WTC11 (cell line): ENCODE data around the gene USH1G. TPM values are rescaled to one million over a fixed set of nuclear protein-coding genes. Genes with fewer than 3 reads are reported as not detected.
A peak's percentile ranks its signal among the peaks of the same experiment; 100 is the strongest.

ENCODE experiments used
- ATAC-seq: fragments of 200-7000 bp; cut with Tn5 transposase; 2 replicates; pipeline ENCODE4 v1.10.0; 2021; ENCODE audit warnings: mild to moderate bottlenecking, moderate library complexity
- CTCF ChIA-PET: fragments of 300-600 bp; sonication (Branson Sonifier 250); formaldehyde crosslinking; loops from one replicate; lab custom pipeline; 2021; ENCODE audit warnings: antibody characterized with exemption; lab: Charles Lee
- POLR2A ChIA-PET: fragments of 350-600 bp; sonication (Branson Sonifier 250); formaldehyde crosslinking; loops from one replicate; lab custom pipeline; 2021; ENCODE audit warnings: antibody characterized with exemption; lab: Charles Lee
- DNase-seq: peaks from one replicate; pipeline ENCODE4 v3.0.0; 2021; ENCODE audit warnings: low spot score
- H3K27ac Mint-ChIP-seq: 2 replicates; pipeline ENCODE4 v1.8.0; 2021; ENCODE audit warnings: mixed read lengths
- H3K27me3 Mint-ChIP-seq: 2 replicates; pipeline ENCODE4 v1.8.0; 2021; ENCODE audit warnings: low read depth, mild to moderate bottlenecking, moderate library complexity, mixed read lengths
- H3K36me3 Mint-ChIP-seq: 2 replicates; pipeline ENCODE4 v1.8.0; 2021; ENCODE audit warnings: mixed read lengths
- H3K4me1 Mint-ChIP-seq: 2 replicates; pipeline ENCODE4 v1.8.0; 2022; ENCODE audit warnings: mixed read lengths
- H3K4me3 Mint-ChIP-seq: 2 replicates; pipeline ENCODE4 v1.8.0; 2021; ENCODE audit warnings: mild to moderate bottlenecking, moderate library complexity, mixed read lengths
- H3K9me3 Mint-ChIP-seq: 2 replicates; pipeline ENCODE4 v1.8.0; 2021; ENCODE audit warnings: mixed read lengths
- ATF6 ChIP-seq: sonication (generic); formaldehyde crosslinking; IDR thresholded peaks from 2 replicates; pipeline ENCODE4 v1.8.1; 2023; ENCODE audit warnings: mild to moderate bottlenecking, missing genetic modification reagents
- CREB1 ChIP-seq: sonication (generic); formaldehyde crosslinking; IDR thresholded peaks from 2 replicates; pipeline ENCODE4 v1.8.0; 2023; ENCODE audit warnings: mild to moderate bottlenecking, missing genetic modification reagents
- CREM ChIP-seq: sonication (generic); formaldehyde crosslinking; IDR thresholded peaks from 2 replicates; pipeline ENCODE4 v1.8.1; 2022; ENCODE audit warnings: mild to moderate bottlenecking, missing genetic modification reagents, moderate library complexity
- E2F5 ChIP-seq: sonication (generic); formaldehyde crosslinking; IDR thresholded peaks from 2 replicates; pipeline ENCODE4 v1.8.1; 2022; ENCODE audit warnings: mild to moderate bottlenecking, moderate library complexity, missing genetic modification reagents
- EMX1 ChIP-seq: fragments of 250-450 bp; sonication (Bioruptor Pico); IDR thresholded peaks from 2 replicates; pipeline ENCODE4 v1.8.0; 2021; ENCODE audit warnings: mild to moderate bottlenecking
- FOXJ3 ChIP-seq: sonication (generic); formaldehyde crosslinking; IDR thresholded peaks from 2 replicates; pipeline ENCODE4 v1.9.0; 2021; ENCODE audit warnings: missing genetic modification reagents, mild to moderate bottlenecking, borderline replicate concordance
- GABPB1 ChIP-seq: sonication (generic); formaldehyde crosslinking; IDR thresholded peaks from 2 replicates; pipeline ENCODE4 v1.8.1; 2023; ENCODE audit warnings: mild to moderate bottlenecking, missing genetic modification reagents
- KAT7 ChIP-seq: sonication (generic); formaldehyde crosslinking; IDR thresholded peaks from 2 replicates; pipeline ENCODE4 v1.8.1; 2023; ENCODE audit warnings: missing genetic modification reagents, mild to moderate bottlenecking, borderline replicate concordance
- MLX ChIP-seq: sonication (generic); formaldehyde crosslinking; IDR thresholded peaks from 2 replicates; pipeline ENCODE4 v1.8.1; 2023; ENCODE audit warnings: mild to moderate bottlenecking, missing genetic modification reagents, moderate library complexity
- MYBL2 ChIP-seq: sonication (generic); formaldehyde crosslinking; IDR thresholded peaks from 2 replicates; pipeline ENCODE4 v1.8.1; 2023; ENCODE audit warnings: mild to moderate bottlenecking, moderate library complexity, missing genetic modification reagents
- NR2C2 ChIP-seq: sonication (generic); formaldehyde crosslinking; IDR thresholded peaks from 2 replicates; pipeline ENCODE4 v1.8.0; 2022; ENCODE audit warnings: mild to moderate bottlenecking, missing genetic modification reagents
- TEAD4 ChIP-seq: sonication (generic); formaldehyde crosslinking; IDR thresholded peaks from 2 replicates; pipeline ENCODE4 v1.8.0; 2022; ENCODE audit warnings: mild to moderate bottlenecking, missing genetic modification reagents
- TP53 ChIP-seq: sonication (generic); formaldehyde crosslinking; IDR thresholded peaks from 2 replicates; pipeline ENCODE4 v1.8.1; 2023; ENCODE audit warnings: mild to moderate bottlenecking, missing genetic modification reagents
- ZNF263 ChIP-seq: sonication (generic); formaldehyde crosslinking; IDR thresholded peaks from 2 replicates; pipeline ENCODE4 v1.8.1; 2022; ENCODE audit warnings: low read depth, mild to moderate bottlenecking, moderate library complexity, missing genetic modification reagents
- ZNF281 ChIP-seq: sonication (generic); formaldehyde crosslinking; IDR thresholded peaks from 2 replicates; pipeline ENCODE4 v1.8.0; 2023; ENCODE audit warnings: mild to moderate bottlenecking, missing genetic modification reagents
- ZNF423 ChIP-seq: fragments of 250-450 bp; sonication (Bioruptor Pico); IDR thresholded peaks from 2 replicates; pipeline ENCODE4 v2.1.2; 2022; ENCODE audit warnings: mild to moderate bottlenecking, moderate library complexity
- total RNA-seq: library from RNA; stranded (reverse); gene quantifications from 3 replicates; pipeline ENCODE4 v1.2.3, GENCODE V29; 2021
- TF ChIP-seq, protein P1 (sequence below): sonication (generic); formaldehyde crosslinking; IDR thresholded peaks from 2 replicates; pipeline ENCODE4 v1.8.1; 2023; ENCODE audit warnings: mild to moderate bottlenecking, missing genetic modification reagents, moderate library complexity
- TF ChIP-seq, protein P2 (sequence below): sonication (generic); formaldehyde crosslinking; IDR thresholded peaks from 2 replicates; pipeline ENCODE4 v1.8.0; 2022; ENCODE audit warnings: mild to moderate bottlenecking, missing genetic modification reagents
- TF ChIP-seq, protein P3 (sequence below): sonication (generic); formaldehyde crosslinking; IDR thresholded peaks from 2 replicates; pipeline ENCODE4 v1.8.1; 2023; ENCODE audit warnings: mild to moderate bottlenecking, missing genetic modification reagents

USH1G gene
- total RNA-seq, 1 experiment from 2014 or later = 1.9 TPM

DNA sequence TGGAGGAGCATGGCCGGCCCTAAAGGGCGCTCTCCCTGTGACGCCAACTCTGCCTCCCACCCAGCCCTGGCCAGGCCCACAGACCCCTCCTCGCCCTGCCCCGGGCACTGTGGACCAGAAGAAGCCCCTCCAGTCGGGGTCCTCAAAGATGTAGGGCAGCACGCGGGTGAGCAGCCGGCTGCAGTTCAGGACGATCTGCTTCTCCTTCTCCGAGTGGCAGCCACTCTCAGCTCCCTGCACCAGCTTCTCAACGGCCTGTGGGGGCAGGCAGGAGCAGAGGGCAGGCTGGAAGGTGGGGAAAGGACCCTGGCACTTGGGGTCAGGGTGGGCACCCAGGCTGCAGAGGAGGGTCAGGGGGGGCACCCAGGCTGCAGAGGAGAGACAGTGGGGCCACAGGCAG, 40.6 kb upstream of the USH1G start:
- no peak for DNase-seq
- H3K9me3 Mint-ChIP-seq = no peaks in the 10 kb centered on the region
- POLR2A ChIA-PET = no interaction called here
- peaks cover 13% of the 10 kb centered on the region for H3K27me3 Mint-ChIP-seq
- peaks cover 13% of the 10 kb centered on the region for H3K4me1 Mint-ChIP-seq
- TF ChIP-seq FOXJ3 (CRISPR knock-in tag) (no peak), ZNF281 (CRISPR knock-in tag) (no peak), EMX1 (CRISPR knock-in tag) (no peak), ZNF263 (CRISPR knock-in tag) (no peak), ZNF423 (no peak), TEAD4 (no peak), CREM (CRISPR knock-in tag) (no peak), ATF6 (CRISPR knock-in tag) (no peak), MYBL2 (CRISPR knock-in tag) (no peak)
- TF ChIP-seq, protein P1, sequence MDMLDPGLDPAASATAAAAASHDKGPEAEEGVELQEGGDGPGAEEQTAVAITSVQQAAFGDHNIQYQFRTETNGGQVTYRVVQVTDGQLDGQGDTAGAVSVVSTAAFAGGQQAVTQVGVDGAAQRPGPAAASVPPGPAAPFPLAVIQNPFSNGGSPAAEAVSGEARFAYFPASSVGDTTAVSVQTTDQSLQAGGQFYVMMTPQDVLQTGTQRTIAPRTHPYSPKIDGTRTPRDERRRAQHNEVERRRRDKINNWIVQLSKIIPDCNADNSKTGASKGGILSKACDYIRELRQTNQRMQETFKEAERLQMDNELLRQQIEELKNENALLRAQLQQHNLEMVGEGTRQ (CRISPR knock-in tag) = no peak
- TF ChIP-seq, protein P2, sequence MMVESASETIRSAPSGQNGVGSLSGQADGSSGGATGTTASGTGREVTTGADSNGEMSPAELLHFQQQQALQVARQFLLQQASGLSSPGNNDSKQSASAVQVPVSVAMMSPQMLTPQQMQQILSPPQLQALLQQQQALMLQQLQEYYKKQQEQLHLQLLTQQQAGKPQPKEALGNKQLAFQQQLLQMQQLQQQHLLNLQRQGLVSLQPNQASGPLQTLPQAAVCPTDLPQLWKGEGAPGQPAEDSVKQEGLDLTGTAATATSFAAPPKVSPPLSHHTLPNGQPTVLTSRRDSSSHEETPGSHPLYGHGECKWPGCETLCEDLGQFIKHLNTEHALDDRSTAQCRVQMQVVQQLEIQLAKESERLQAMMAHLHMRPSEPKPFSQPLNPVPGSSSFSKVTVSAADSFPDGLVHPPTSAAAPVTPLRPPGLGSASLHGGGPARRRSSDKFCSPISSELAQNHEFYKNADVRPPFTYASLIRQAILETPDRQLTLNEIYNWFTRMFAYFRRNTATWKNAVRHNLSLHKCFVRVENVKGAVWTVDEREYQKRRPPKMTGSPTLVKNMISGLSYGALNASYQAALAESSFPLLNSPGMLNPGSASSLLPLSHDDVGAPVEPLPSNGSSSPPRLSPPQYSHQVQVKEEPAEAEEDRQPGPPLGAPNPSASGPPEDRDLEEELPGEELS = no peak
- TF ChIP-seq, protein P3, sequence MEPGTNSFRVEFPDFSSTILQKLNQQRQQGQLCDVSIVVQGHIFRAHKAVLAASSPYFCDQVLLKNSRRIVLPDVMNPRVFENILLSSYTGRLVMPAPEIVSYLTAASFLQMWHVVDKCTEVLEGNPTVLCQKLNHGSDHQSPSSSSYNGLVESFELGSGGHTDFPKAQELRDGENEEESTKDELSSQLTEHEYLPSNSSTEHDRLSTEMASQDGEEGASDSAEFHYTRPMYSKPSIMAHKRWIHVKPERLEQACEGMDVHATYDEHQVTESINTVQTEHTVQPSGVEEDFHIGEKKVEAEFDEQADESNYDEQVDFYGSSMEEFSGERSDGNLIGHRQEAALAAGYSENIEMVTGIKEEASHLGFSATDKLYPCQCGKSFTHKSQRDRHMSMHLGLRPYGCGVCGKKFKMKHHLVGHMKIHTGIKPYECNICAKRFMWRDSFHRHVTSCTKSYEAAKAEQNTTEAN (CRISPR knock-in tag) = no peak
- peak overlapping the region; percentile 65; the same call in 1 of the 2 replicates for H3K27ac Mint-ChIP-seq
- CTCF ChIA-PET = interaction anchor here (0.6 to 4.9 kb wide), 32 partner anchors 8 to 238 kb away, joined by 3 to 139 read pairs (median 4); partner anchors contain the start of genes CDR2L, FDXR, HID1 and MRPL58
- H3K36me3 Mint-ChIP-seq = no peaks in the 10 kb centered on the region
- no peak overlapping the region for H3K4me3 Mint-ChIP-seq
- ATAC-seq = peak; percentile 44

DNA sequence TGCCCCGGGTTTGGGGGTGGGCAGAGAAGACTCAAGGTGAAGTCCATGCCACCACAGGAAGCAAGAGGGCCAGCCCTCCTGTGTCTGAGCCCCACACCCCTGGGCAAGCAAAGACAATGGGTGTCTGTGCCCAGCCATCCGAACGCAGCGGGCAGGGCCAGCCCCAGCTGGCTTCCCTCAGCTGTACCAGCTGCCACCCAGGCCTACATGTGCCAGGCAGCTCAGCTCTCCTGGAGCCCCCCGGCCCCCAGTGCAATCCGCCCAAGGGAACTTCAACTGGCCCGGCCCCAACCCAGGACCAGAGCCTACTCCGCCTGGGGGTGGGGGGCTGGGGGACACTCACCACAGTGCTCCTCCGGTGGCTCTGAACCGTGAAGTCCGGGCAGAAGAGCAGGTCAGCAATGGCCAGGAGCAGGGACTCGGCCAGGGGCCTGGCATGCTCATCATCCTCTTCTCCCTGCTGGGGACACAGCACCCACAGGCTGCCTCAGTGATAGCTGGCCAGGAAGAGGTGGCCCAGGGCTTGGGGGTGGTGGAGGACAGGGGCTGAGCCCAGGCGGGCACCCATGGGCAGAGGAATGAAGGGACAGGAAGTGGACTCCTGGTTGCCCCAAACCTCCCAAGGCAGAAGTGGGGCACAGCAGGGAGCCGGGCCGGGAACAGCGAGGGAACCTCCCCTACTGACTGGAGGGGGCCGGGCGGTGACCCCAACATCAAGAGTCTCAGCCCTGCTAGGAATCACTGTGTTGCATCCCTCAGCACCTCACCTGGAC, 39.8 kb upstream of the USH1G start:
- H3K27me3 Mint-ChIP-seq = peaks cover 16% of the 10 kb centered on the region
- no peaks in the 10 kb centered on the region for H3K36me3 Mint-ChIP-seq
- DNase-seq = no peak
- CTCF ChIA-PET = interaction anchor here (0.6 to 4.9 kb wide), 39 partner anchors 9 to 898 kb away, joined by 3 to 139 read pairs (median 6); partner anchors contain the start of genes CDR2L, FDXR, GRIN2C and HID1
- no peak for ATAC-seq
- H3K27ac Mint-ChIP-seq = no peak overlapping the region
- no peaks in the 10 kb centered on the region for H3K9me3 Mint-ChIP-seq
- POLR2A ChIA-PET = interaction anchor here (0.9 to 1.9 kb wide), 2 partner anchors 9 to 72 kb away, joined by 3 to 7 read pairs; no protein-coding TSS in a partner anchor
- no peak overlapping the region for H3K4me3 Mint-ChIP-seq
- peaks cover 8% of the 10 kb centered on the region for H3K4me1 Mint-ChIP-seq
- no peak for TF ChIP-seq GABPB1 (CRISPR knock-in tag)
- no peak for TF ChIP-seq NR2C2 (CRISPR knock-in tag)
- no peak for TF ChIP-seq TP53 (CRISPR knock-in tag)
- no peak for TF ChIP-seq KAT7 (CRISPR knock-in tag)
- TF ChIP-seq CREB1 (CRISPR knock-in tag) = no peak
- TF ChIP-seq MLX = no peak
- no peak for TF ChIP-seq E2F5
